Measurements from ENCODE around the gene CXCR3.
"Not testable (repeated sequence)": the region's sequence is repeated elsewhere in the genome, so short reads cannot be mapped to it uniquely, and the experiment has no call there.

The CXCR3 gene

GRCh38 chrX:71607488-71607887 is 10.8 kb downstream of the CXCR3 start:
- DNase-seq: no peak

- no peak for DNase-seq
These were observed 11.6 kb downstream of the CXCR3 start for GRCh38 chrX:71606536-71607216.

- no peak for DNase-seq
These were observed 13.3 kb downstream of the CXCR3 start for GRCh38 chrX:71604796-71605568.

GRCh38 chrX:71604141-71604540 is 14.2 kb downstream of the CXCR3 start:
- DNase-seq: no peak

GRCh38 chrX:71603618-71604017 is 14.7 kb downstream of the CXCR3 start:
- DNase-seq: no peak

GRCh38 chrX:71599965-71600364 is 18.3 kb downstream of the CXCR3 start:
- no peak for DNase-seq

GRCh38 chrX:71593210-71593609 is 25.1 kb downstream of the CXCR3 start:
- DNase-seq: not testable (repeated sequence)

GRCh38 chrX:71586929-71587328 is 31.4 kb downstream of the CXCR3 start:
- no peak for DNase-seq

GRCh38 chrX:71581210-71581609 is 37.1 kb downstream of the CXCR3 start:
- DNase-seq: no peak

GRCh38 chrX:71579990-71580380 is 38.3 kb downstream of the CXCR3 start:
- DNase-seq: no peak

GRCh38 chrX:71579136-71579989 is 38.9 kb downstream of the CXCR3 start:
- DNase-seq: no peak

- DNase-seq: no peak
These were observed 39.8 kb downstream of the CXCR3 start, which contains the start of gene GCNA for GRCh38 chrX:71578253-71579135. TSS of gene GCNA (plus strand) at chrX:71578437. CDS start at chrX:71580822, 2,385 bp downstream.

- DNase-seq: no peak
These were observed 40.6 kb downstream of the CXCR3 start for GRCh38 chrX:71577682-71578081.

- DNase-seq: no peak
These were observed 44.7 kb downstream of the CXCR3 start for GRCh38 chrX:71573590-71573989.

GRCh38 chrX:71571390-71571789 is 46.9 kb downstream of the CXCR3 start:
- DNase-seq: not testable (repeated sequence)

Measured in SW 1271 (cell line).